IPS DF 6.9 (cell line): Measurements from ENCODE around the gene LRRFIP1.

ENCODE experiments used
- DNase-seq: peaks from one replicate; pipeline ENCODE4 v3.0.0-alpha.2; 2013; ENCODE audit warnings: low read depth, low spot score
- H3K27ac ChIP-seq: one replicate; pipeline ENCODE4 v1.5.1; 2013; ENCODE audit warnings: low read length, control low read depth
- H3K27me3 ChIP-seq: 2 replicates; pipeline ENCODE4 v1.6.1; 2013; ENCODE audit warnings: mild to moderate bottlenecking, low read length; ENCODE audit not compliant: control insufficient read depth, insufficient read depth
- H3K36me3 ChIP-seq: 2 replicates; pipeline ENCODE4 v1.6.1; 2013; ENCODE audit warnings: low read length; ENCODE audit not compliant: control insufficient read depth, insufficient read depth
- H3K4me1 ChIP-seq: 2 replicates; pipeline ENCODE4 v1.6.1; 2013; ENCODE audit warnings: low read length; ENCODE audit not compliant: control insufficient read depth, insufficient read depth
- H3K4me3 ChIP-seq: 2 replicates; pipeline ENCODE4 v1.5.1; 2013; ENCODE audit warnings: mild to moderate bottlenecking, low read length
- H3K9me3 ChIP-seq: 2 replicates; pipeline ENCODE4 v1.6.1; 2013; ENCODE audit warnings: low read length, inconsistent platforms; ENCODE audit not compliant: control insufficient read depth, insufficient read depth
- WGBS: extraction: QIAGEN DNeasy Blood & Tissue Kit; methylation state at CpG from one replicate; pipeline ENCODE4 v1.1.7; 2013; ENCODE audit warnings: mixed read lengths, missing lambda C conversion rate; ENCODE audit not compliant: insufficient read length, insufficient coverage; 5-methylcytosine and 5-hydroxymethylcytosine counted together

The LRRFIP1 gene

DNA sequence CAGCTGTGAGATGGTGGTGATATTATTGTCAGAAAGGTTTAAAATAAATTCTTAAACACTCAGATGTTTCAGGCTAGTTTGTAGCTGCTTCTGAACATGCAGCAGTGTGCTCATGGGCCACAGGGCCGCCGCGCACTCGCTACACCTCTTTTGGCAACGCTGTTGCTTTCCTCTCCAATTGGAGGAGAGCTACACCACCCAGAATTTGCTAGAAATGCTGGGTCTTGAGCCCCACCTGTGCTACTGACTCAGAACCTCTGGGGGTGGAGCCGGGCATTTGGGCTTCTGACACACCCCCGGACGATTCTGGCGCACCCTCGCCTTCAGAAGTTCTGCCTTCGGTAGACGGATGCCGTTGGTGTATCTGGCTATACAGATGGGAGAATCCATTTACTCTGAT, 15.7 kb downstream of the LRRFIP1 start:
- no CpG with 5 or more reads among the region's 13 CpGs for WGBS
- H3K4me3 ChIP-seq: no peak overlapping the region
- H3K27ac ChIP-seq: no peak overlapping the region
- H3K9me3 ChIP-seq: no peaks in the 10 kb centered on the region
- no peaks in the 10 kb centered on the region for H3K4me1 ChIP-seq
- no peaks in the 10 kb centered on the region for H3K36me3 ChIP-seq
- no peaks in the 10 kb centered on the region for H3K27me3 ChIP-seq
- DNase-seq: no peak

DNA sequence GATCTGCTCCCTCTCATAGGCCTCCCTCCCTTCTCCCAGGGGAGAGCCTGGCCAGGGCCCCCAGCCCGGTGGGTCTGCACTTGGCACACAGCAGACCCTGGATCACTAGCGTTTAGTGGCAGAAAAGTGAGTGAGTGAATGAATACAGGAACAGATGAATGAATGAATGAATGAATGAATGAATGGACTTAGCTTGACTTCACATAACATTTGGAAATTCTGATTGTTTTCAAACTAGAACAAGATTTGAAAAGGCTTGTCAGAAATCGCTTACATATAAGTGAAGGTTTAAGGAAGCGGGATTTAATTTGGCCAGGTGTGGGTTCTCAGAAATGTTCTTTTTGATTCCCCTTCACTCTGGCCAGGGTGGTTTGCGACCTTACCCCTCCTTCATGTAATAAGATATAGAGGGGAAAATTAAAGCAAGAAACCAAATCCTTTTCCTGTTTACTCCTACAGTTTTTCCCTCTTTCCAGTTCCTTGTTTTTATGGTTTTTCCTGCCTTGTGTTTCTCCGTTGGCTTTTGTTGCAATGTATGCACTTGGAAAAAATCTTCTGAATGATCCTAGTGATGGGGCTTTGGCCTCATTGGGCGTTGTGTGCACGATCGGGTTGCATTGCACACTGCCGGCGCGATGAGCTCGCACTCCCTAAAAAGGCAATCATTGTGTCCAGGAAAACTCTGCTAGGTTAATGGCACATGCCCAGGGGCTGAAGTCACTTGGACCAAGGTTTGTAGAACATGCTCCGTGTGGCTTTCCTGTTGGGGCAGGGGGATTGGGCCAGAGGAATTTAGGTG, 16.4 kb downstream of the LRRFIP1 start:
- Histone ChIP-seq H3K27ac (no peak overlapping the region), H3K9me3 (no peaks in the 10 kb centered on the region), H3K4me1 (no peaks in the 10 kb centered on the region; the same call in 1 of the 2 replicates), H3K36me3 (no peaks in the 10 kb centered on the region), H3K4me3 (no peak overlapping the region), H3K27me3 (no peaks in the 10 kb centered on the region)
- no peak for DNase-seq
- no CpG with 5 or more reads among the region's 14 CpGs for WGBS

DNA sequence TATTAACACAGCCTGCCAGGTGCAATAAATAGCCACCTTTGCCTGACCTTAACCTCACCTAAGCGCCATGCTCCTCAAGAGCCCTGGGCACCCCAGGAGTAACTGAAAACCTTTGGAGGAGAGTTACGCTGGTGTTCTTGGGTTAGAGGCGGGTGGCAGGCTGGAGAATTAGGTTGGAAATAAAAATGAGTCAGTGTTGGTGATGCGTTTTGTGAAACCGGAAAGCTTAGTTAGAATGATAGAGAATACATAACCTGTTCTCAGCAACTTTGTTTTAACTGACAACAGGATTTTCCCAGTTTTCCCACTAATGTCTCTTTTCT, 17.0 kb downstream of the LRRFIP1 start:
- Histone ChIP-seq H3K4me3 (no peak overlapping the region), H3K27ac (no peak overlapping the region), H3K27me3 (no peaks in the 10 kb centered on the region), H3K9me3 (no peaks in the 10 kb centered on the region), H3K4me1 (no peaks in the 10 kb centered on the region; the same call in 1 of the 2 replicates), H3K36me3 (no peaks in the 10 kb centered on the region)
- no peak for DNase-seq
- WGBS: no CpG with 5 or more reads among the region's 5 CpGs

GRCh38 chr2:237645261-237645660, 17.9 kb downstream of the LRRFIP1 start:
- Histone ChIP-seq H3K4me3 (no peak overlapping the region), H3K36me3 (no peaks in the 10 kb centered on the region), H3K9me3 (no peaks in the 10 kb centered on the region), H3K4me1 (no peaks in the 10 kb centered on the region; the same call in 1 of the 2 replicates), H3K27ac (no peak overlapping the region), H3K27me3 (no peaks in the 10 kb centered on the region)
- no CpG with 5 or more reads among the region's 8 CpGs for WGBS
- DNase-seq: no peak

DNA sequence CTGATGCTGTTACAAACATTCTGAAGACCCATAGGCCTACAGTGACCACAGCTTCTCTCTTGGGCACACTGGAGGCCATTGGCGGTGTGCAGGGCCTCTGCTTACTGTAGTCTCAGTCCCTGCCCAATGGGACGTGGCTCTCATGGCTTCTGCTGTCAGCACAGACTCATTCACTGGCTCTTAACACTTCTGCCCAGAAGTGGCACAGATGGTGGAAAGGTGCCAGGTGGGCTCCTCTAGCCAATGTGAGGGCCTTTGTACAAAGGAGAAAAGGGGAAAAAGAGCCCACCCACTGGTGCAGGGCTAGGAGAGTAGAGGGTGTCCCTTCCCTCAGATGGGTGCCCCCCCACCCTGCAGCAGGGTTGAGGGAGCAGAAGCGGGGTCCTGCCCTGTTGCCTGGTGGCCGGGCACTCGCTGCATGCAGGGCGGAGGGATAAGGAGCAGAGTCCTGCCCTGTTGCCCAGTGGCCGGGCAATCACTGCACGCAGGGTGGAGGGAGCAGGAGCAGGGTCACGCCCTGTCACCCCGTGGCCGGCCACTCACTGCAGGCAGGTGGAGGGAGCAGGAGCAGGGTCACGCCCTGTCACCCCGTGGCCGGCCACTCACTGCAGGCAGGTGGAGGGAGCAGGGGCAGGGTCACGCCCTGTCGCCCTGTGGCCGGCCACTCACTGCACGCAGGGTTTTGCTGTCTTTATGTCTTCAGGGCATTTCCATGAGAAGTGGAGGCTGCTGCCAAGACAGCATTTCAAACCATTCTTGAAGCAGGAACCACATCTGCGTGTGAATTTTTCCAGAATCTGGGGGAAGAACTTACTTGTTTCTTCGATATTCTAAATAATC, 20.0 kb downstream of the LRRFIP1 start:
- no peaks in the 10 kb centered on the region for H3K27me3 ChIP-seq
- no peaks in the 10 kb centered on the region for H3K36me3 ChIP-seq
- H3K4me3 ChIP-seq: no peak overlapping the region
- no peaks in the 10 kb centered on the region; the same call in 1 of the 2 replicates for H3K4me1 ChIP-seq
- DNase-seq: no peak
- H3K9me3 ChIP-seq: no peaks in the 10 kb centered on the region
- H3K27ac ChIP-seq: no peak overlapping the region
- no CpG with 5 or more reads among the region's 20 CpGs for WGBS

DNA sequence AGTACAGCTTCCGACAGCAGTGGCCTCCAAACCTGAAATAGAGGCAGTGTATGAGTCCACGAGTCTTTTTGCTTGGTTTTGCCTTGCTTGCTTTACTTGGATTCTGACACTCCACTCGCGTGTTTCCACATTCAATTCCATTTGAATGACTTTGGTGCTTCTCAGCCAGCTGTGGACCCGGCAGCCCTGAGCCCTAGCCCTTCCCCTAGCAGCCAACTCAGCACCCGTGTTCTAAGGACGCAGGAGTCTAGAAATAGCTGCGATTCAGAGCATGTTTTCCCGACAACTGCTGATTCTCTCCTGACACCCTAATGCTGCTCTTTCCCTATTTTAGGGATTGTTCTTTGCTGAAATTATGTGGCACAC, 20.6 kb downstream of the LRRFIP1 start:
- Histone ChIP-seq H3K27ac (no peak overlapping the region), H3K9me3 (no peaks in the 10 kb centered on the region), H3K27me3 (no peaks in the 10 kb centered on the region), H3K4me1 (no peaks in the 10 kb centered on the region; the same call in 1 of the 2 replicates), H3K4me3 (peak overlapping the region; percentile 3; the same call in 1 of the 2 replicates), H3K36me3 (no peaks in the 10 kb centered on the region)
- no CpG with 5 or more reads among the region's 9 CpGs for WGBS
- DNase-seq: no peak

GRCh38 chr2:237649541-237650454, 22.4 kb downstream of the LRRFIP1 start:
- Histone ChIP-seq H3K4me3 (no peak overlapping the region), H3K9me3 (no peaks in the 10 kb centered on the region), H3K36me3 (no peaks in the 10 kb centered on the region), H3K4me1 (no peaks in the 10 kb centered on the region; the same call in 1 of the 2 replicates), H3K27me3 (no peaks in the 10 kb centered on the region), H3K27ac (no peak overlapping the region)
- no CpG with 5 or more reads among the region's 17 CpGs for WGBS
- no peak for DNase-seq

DNA sequence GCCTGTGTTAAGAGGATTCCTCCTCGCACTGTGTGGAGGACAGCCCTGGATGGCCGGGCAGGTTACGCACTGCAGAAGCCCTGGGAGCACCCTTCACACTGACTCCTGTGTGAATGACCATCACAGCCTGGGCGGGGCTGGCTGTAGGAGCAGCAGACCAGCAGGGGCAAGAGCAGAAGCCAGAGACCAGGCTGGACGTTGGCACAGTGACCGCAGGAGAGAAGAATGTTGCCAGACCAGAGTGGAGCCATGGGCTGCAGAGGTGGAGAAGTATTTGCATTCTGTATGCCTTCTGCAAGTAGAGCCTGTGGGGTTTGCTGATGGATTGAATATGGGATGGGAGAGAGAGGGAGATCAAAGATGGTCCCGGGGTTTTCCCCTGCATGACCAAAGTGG, 23.1 kb downstream of the LRRFIP1 start:
- no peak overlapping the region for H3K4me3 ChIP-seq
- no peaks in the 10 kb centered on the region for H3K9me3 ChIP-seq
- WGBS: no CpG with 5 or more reads among the region's 7 CpGs
- H3K27me3 ChIP-seq: no peaks in the 10 kb centered on the region
- no peaks in the 10 kb centered on the region; the same call in 1 of the 2 replicates for H3K4me1 ChIP-seq
- no peak for DNase-seq
- no peak overlapping the region for H3K27ac ChIP-seq
- no peaks in the 10 kb centered on the region for H3K36me3 ChIP-seq

GRCh38 chr2:237651761-237652160, 24.4 kb downstream of the LRRFIP1 start:
- H3K27me3 ChIP-seq: no peaks in the 10 kb centered on the region

DNA sequence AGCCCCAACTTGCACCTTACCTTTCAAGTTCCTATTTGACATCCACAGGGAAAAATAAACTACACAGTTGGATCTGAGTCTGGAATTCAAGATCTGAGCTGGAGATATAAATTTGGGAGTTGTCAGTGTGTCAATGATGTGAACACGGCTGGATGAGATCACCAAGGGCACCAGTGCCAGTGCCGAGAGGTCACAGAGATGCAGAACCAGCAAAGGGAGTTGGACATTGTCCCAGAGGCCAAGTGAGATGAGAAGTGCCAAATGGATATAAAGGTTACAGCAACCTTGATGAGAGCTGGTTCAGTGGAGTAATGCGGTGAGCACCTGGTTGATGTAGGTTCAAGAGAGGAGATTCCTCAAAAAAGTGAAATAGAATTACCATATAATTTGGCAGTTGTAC, 24.8 kb downstream of the LRRFIP1 start:
- H3K4me3 ChIP-seq: no peak overlapping the region
- no peaks in the 10 kb centered on the region for H3K36me3 ChIP-seq
- WGBS: no CpG with 5 or more reads among the region's 3 CpGs
- no peaks in the 10 kb centered on the region for H3K27me3 ChIP-seq
- no peaks in the 10 kb centered on the region for H3K9me3 ChIP-seq
- DNase-seq: no peak
- H3K4me1 ChIP-seq: no peaks in the 10 kb centered on the region; the same call in 1 of the 2 replicates
- no peak overlapping the region for H3K27ac ChIP-seq

More at GRCh38 chr2:237651761-237652160, 24.4 kb downstream of the LRRFIP1 start:
- DNase-seq: no peak
- H3K4me3 ChIP-seq: no peak overlapping the region
- H3K9me3 ChIP-seq: no peaks in the 10 kb centered on the region
- WGBS: no CpG with 5 or more reads among the region's 10 CpGs
- H3K27ac ChIP-seq: no peak overlapping the region
- H3K36me3 ChIP-seq: no peaks in the 10 kb centered on the region
- H3K4me1 ChIP-seq: no peaks in the 10 kb centered on the region; the same call in 1 of the 2 replicates
